GM13976 (cell line): Measurements from ENCODE around the gene SYS1.

Source experiments
- DNase-seq: peaks from one replicate; pipeline ENCODE4 v3.0.0; 2012; ENCODE audit warnings: low spot score
- CTCF ChIP-seq: IDR thresholded peaks from 2 replicates; pipeline ENCODE4 v1.5.1; 2012; ENCODE audit warnings: borderline replicate concordance, mild to moderate bottlenecking; ENCODE audit not compliant: insufficient read depth; ENCODE audit errors: extremely low read depth, missing control alignments, control extremely low read depth
- in situ Hi-C: fragments of 300-500 bp; cut with MboI; formaldehyde crosslinking; loops from one replicate; pipeline ENCODE4 v1.12.0; 2022; ENCODE audit warnings: low sequenced_read_pairs, mixed read lengths, inconsistent platforms; ENCODE audit not compliant: unreplicated experiment

SYS1 gene

GRCh38 chr20:45339799-45340198 is 23.2 kb upstream of the SYS1 start:
- DNase-seq = no peak

GRCh38 chr20:45340236-45340847 is 22.6 kb upstream of the SYS1 start:
- DNase-seq = no peak
- no peak for TF ChIP-seq CTCF

More at GRCh38 chr20:45339799-45340198, 23.2 kb upstream of the SYS1 start:
- in situ Hi-C loops = no loop called here
- TF ChIP-seq CTCF = no peak

GRCh38 chr20:45340951-45341350 is 22.0 kb upstream of the SYS1 start:
- in situ Hi-C loops = no loop called here

More at GRCh38 chr20:45340236-45340847, 22.6 kb upstream of the SYS1 start:
- in situ Hi-C loops = no loop called here

GRCh38 chr20:45341579-45341938 is 21.4 kb upstream of the SYS1 start:
- in situ Hi-C loops = no loop called here
- DNase-seq = no peak
- no peak for TF ChIP-seq CTCF

More at GRCh38 chr20:45340951-45341350, 22.0 kb upstream of the SYS1 start:
- TF ChIP-seq CTCF = no peak
- DNase-seq = no peak

GRCh38 chr20:45341939-45342854 is 20.8 kb upstream of the SYS1 start:
- DNase-seq = no peak
- no peak for TF ChIP-seq CTCF
- in situ Hi-C loops = no loop called here

- in situ Hi-C loops = no loop called here
- TF ChIP-seq CTCF = no peak
- no peak for DNase-seq
Observed at GRCh38 chr20:45342855-45343531, 20.0 kb upstream of the SYS1 start.
